Neutrophil (primary cell): ENCODE measurements around the gene ENAH.
"Not testable (repeated sequence)": the region's sequence is repeated elsewhere in the genome, so short reads cannot be mapped to it uniquely, and the experiment has no call there.

Source experiments
- H3K27ac ChIP-seq: fragments of 200-600 bp; sonication (generic); 2 replicates; pipeline ENCODE4 v1.5.1; 2016; ENCODE audit warnings: mild to moderate bottlenecking, moderate library complexity
- H3K27me3 ChIP-seq: fragments of 200-600 bp; sonication (generic); 2 replicates; pipeline ENCODE4 v1.6.0; 2016; ENCODE audit warnings: mild to moderate bottlenecking
- H3K36me3 ChIP-seq: fragments of 200-600 bp; sonication (generic); 2 replicates; pipeline ENCODE4 v1.5.1; 2017
- H3K4me1 ChIP-seq, 2 experiments: fragments of 200-600 bp in 1 of 2; sonication (generic) in 1 of 2; 1 replicate in 1 of 2; 2 replicates in 1 of 2; pipeline versions ENCODE4 v1.5.1 to v1.6.1; 2013 to 2016; ENCODE audit warnings: low read depth in 1 of 2, low read length in 1 of 2, mild to moderate bottlenecking in 1 of 2, moderate library complexity in 1 of 2; ENCODE audit not compliant: control insufficient read depth in 1 of 2, insufficient read depth in 1 of 2
- H3K4me3 ChIP-seq, 2 experiments: fragments of 200-600 bp in 1 of 2; sonication (generic) in 1 of 2; 1 replicate in 1 of 2; 2 replicates in 1 of 2; pipeline ENCODE4 v1.5.1; 2013 to 2016; ENCODE audit warnings: low read depth in 1 of 2, low read length in 1 of 2, mild to moderate bottlenecking in 1 of 2, moderate library complexity in 1 of 2
- H3K9me3 ChIP-seq: fragments of 200-600 bp; sonication (generic); 2 replicates; pipeline ENCODE4 v1.5.1; 2016
- TF ChIP-seq, protein P1 (sequence below): fragments of 200-600 bp; sonication (generic); IDR thresholded peaks from 2 replicates; pipeline ENCODE4 v1.5.1; 2016; ENCODE audit warnings: antibody characterized with exemption

The ENAH gene

DNA sequence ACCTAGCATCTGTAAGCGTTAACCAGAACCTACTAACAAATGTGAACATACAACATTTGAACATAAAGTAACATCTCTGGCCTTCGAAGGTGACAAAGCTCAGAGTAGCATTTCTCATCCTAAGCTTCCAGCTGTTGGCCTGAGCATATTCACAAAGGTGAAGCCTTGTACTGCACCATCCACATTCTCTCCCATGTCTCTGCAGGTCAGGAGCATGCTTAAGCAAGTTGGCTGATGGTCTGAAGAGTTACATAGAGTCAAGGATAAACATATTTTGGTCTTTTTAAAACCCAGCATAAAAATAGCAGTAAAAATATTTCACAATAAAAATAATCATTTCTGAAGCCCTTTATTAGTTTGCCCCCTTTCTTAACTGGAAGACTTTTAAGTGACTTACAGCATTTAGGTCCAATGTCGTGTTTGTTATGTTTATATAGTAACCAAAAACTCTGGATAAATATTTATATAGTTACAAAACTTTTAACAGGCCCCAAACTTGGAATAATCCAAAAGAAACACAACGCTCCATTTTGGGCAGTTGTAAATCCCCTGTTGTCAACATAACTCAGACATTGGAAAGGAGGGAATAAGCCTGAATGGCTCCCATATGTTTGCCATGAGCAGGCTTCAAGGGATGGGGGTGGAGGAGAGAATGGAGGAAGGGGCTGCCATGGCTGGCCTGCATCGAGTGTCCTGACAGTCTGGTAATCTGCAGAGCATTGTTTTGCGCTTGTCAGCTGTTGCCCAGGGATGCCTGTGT is 42.8 kb upstream of the ENAH start:
- TF ChIP-seq, protein P1, sequence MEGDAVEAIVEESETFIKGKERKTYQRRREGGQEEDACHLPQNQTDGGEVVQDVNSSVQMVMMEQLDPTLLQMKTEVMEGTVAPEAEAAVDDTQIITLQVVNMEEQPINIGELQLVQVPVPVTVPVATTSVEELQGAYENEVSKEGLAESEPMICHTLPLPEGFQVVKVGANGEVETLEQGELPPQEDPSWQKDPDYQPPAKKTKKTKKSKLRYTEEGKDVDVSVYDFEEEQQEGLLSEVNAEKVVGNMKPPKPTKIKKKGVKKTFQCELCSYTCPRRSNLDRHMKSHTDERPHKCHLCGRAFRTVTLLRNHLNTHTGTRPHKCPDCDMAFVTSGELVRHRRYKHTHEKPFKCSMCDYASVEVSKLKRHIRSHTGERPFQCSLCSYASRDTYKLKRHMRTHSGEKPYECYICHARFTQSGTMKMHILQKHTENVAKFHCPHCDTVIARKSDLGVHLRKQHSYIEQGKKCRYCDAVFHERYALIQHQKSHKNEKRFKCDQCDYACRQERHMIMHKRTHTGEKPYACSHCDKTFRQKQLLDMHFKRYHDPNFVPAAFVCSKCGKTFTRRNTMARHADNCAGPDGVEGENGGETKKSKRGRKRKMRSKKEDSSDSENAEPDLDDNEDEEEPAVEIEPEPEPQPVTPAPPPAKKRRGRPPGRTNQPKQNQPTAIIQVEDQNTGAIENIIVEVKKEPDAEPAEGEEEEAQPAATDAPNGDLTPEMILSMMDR = no peak

DNA sequence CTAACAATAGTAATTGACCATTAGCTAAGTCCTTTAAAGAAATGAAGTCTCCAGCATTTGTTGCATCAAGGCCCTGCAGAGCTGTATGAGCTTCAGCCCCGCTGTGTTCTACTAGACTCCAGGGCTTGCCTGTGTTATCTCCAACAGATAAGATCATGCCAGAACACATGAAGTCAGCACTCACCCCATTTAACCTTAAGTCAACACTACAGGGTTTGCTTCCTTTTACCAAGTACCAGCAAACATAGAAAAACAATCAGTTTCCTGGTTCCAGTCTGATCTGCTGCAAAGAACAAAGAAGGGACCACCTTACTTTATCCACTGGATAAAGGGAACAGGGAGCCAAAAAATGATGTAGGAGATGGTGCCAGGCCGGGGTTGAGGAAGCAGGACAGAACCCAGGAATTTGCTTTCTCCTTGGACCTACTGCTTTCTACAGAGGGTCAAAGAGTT is 41.3 kb upstream of the ENAH start:
- no peaks in the 10 kb centered on the region for H3K27me3 ChIP-seq
- H3K4me3 ChIP-seq = no peak overlapping the region
- no peaks in the 10 kb centered on the region for H3K36me3 ChIP-seq
- H3K4me1 ChIP-seq = no peaks in the 10 kb centered on the region
- no peak overlapping the region for H3K27ac ChIP-seq
- no peaks in the 10 kb centered on the region for H3K9me3 ChIP-seq
- TF ChIP-seq, protein P1 = no peak

More for the DNA sequence above, 42.8 kb upstream of the ENAH start:
- Histone ChIP-seq H3K27me3 (no peaks in the 10 kb centered on the region), H3K36me3 (no peaks in the 10 kb centered on the region), H3K4me3 (no peak overlapping the region), H3K4me1 (no peaks in the 10 kb centered on the region), H3K9me3 (no peaks in the 10 kb centered on the region), H3K27ac (no peak overlapping the region)

DNA sequence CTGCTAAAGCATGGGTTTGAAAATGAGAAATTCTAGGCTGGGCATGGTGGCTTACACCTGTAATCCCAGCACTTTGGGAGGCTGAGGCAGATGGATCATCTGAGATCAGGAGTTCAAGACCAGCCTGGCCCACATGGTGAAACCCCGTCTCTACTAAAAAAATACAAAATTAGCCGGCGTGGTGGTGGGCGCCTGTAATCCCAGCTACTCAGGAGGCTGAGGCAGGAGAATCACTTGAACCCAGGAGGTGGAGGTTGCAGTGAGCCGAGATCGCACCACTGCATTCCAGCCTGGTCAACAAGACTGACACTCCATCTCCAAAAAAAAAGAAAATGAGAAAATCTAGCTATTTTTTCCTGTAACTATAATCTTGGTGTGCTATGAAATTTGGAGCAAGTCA is 40.8 kb upstream of the ENAH start:
- not testable (repeated sequence) for H3K27ac ChIP-seq, H3K9me3 ChIP-seq, H3K36me3 ChIP-seq, H3K27me3 ChIP-seq, H3K4me1 ChIP-seq, H3K4me3 ChIP-seq

DNA sequence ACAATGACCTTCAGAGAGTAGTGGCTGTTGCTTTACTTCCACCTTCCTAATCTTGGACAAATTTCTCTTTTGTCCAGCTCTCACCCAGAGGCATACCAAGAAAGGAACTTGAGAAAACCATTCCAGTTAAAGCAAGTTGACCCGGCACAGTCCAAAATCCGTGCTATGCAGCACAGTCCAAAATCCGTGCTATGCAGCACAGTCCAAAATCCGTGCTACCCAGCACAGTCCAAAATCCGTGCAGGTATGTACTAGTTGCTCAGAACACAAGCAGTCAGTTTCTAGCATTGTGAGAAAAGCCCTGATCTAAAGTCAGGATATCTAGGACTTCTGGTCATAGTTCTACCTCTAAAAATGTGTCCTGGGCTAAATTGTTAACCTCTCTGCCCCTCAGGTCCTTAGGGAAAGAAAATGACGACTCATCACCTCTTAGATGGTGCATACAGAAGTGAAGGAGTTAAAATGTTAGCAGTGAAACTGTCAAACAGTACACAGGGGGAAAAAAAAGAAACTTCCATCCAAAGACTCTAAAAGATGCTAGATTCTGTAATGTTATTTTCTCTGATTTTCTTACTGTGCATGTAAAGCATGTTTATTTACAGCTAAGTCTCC is 40.3 kb upstream of the ENAH start:
- no peak overlapping the region for H3K27ac ChIP-seq
- H3K4me3 ChIP-seq = no peak overlapping the region
- H3K27me3 ChIP-seq = no peaks in the 10 kb centered on the region
- no peaks in the 10 kb centered on the region for H3K9me3 ChIP-seq
- TF ChIP-seq, protein P1 = no peak
- no peaks in the 10 kb centered on the region for H3K4me1 ChIP-seq
- H3K36me3 ChIP-seq = no peaks in the 10 kb centered on the region

DNA sequence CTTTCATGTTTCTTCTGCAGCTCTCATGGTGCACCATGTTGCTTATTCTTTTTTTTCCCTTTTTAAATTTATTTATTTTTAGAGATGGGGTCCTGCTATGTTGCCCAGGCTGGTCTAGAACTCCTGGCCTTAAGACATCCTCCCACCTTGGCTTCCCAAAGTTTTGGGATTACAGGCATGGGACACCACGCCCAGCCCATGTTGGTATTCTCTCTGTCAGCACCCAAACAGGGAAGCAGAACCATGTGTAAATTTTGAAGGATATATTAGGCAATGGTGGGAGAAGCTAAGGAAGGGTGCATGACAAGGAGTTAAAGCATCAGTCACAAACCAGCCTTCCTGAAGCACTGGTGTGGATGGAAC is 39.6 kb upstream of the ENAH start:
- Histone ChIP-seq H3K27ac (no peak overlapping the region), H3K9me3 (no peaks in the 10 kb centered on the region), H3K4me3 (no peak overlapping the region), H3K27me3 (no peaks in the 10 kb centered on the region), H3K4me1 (no peaks in the 10 kb centered on the region), H3K36me3 (no peaks in the 10 kb centered on the region)
- TF ChIP-seq, protein P1 = no peak

DNA sequence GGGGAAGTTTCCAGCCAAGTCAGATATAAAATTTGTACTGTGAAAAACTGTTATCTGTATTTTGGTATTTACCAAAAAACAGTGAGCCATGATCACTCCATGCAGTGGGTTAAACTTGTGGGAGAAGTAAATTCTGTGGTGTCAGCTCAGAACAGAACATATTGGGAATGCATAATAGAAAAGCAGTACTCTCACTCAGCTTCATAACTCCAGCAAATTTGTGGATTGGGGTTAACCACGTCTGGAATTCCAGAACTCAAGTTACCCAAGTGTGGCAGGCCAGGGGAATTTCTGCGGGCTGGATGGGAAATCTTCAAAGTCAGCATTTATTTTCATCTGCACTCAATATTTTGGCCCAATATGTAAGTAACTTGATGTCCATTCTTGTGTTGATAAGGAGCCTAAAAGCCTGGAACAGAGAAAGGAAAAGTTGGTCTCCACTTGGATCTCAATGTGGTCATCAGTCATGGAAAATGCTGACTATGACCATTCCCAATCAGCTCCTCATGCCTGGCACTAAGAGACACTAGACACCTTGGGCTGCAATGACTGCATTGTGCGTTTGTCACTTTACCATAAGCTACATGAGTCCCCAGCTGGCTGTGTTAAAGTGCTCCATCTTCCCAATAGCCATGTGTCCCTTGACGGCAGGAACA is 39.1 kb upstream of the ENAH start:
- Histone ChIP-seq H3K27ac (no peak overlapping the region), H3K9me3 (no peaks in the 10 kb centered on the region), H3K4me3 (no peak overlapping the region), H3K4me1 (no peaks in the 10 kb centered on the region), H3K36me3 (no peaks in the 10 kb centered on the region), H3K27me3 (no peaks in the 10 kb centered on the region)
- TF ChIP-seq, protein P1 = no peak
